Heart left ventricle (tissue), 13 donors: Measurements from ENCODE around the gene RACK1.

Source experiments
- CTCF ChIP-seq, 12 donors: fragments of 200-600 bp; sonication (generic) in 4 of 12; IDR thresholded peaks; one replicate each; pipeline versions ENCODE4 v1.5.0 to v1.8.0; 2018 to 2022; ENCODE audit warnings: antibody characterized with exemption in 12 of 12, mild to moderate bottlenecking in 5 of 12
- POLR2A ChIP-seq, 2 donors: fragments of 450-650 bp; IDR thresholded peaks; one replicate each; pipeline ENCODE4 v1.6.1; 2017; ENCODE audit warnings: antibody characterized with exemption in 2 of 2, mild to moderate bottlenecking in 2 of 2, moderate library complexity in 2 of 2
- donor health status: ischemic (EF 13 %, LVEDD 7.1; RV severe dilation, severe dysfunction).
- donor health status: DM: no; HTN: yes; CAD: no.
- donor health status: DM: no; HTN: no; CAD: no.
- donor health status: ischemic (EF 25% LVEDD 6.9; RV normal size, moderate dysfunction).
- donor health status: ischemic (EF 25% LVEDD 5.7; RV mildly dilated, moderate dysfunction).
- donor health status: ischemic (EF 35%, LVEDD 5.7; RV mildly dilated, moderate dysfunction).
- donor health status: nonischemic (EF 11% LVEDD 7.7; RV severe dilation, severe dysfunction).
- donor health status: DM: yes; HTN: yes; CAD: no.
- donor health status: PGD.
- donor health status: ischemic (EF 29% LVEDD 5.4; RV normal size, mild dysfunction).
- donor health status: nonischemic (EF 23%, LVEDD 6.1; RV moderate dilation, normal function).

- TF ChIP-seq CTCF (IDR thresholded peaks at IDR 0.05): no peak
- TF ChIP-seq POLR2A (IDR thresholded peaks at IDR 0.05): no peak
Measured at GRCh38 chr5:181215997-181216989, 27.4 kb downstream of the RACK1 start.
